AG04450 (cell line): ENCODE results near the gene FGF9. TPM values are rescaled to one million over a fixed set of nuclear protein-coding genes. Genes with fewer than 3 reads are reported as not detected.
A peak's percentile ranks its signal among the peaks of the same experiment; 100 is the strongest.

Source experiments
- CTCF ChIA-PET: fragments of 300-600, 350-600 bp; formaldehyde crosslinking; extraction: SDS; loops from one replicate; lab custom pipeline; 2022; ENCODE audit warnings: antibody characterized with exemption, inconsistent platforms; lab: Charles Lee
- POLR2A ChIA-PET: fragments of 350-600 bp; formaldehyde crosslinking; extraction: SDS; loops from one replicate; lab custom pipeline; 2021; ENCODE audit warnings: antibody characterized with exemption, inconsistent platforms; lab: Yijun Ruan, JAX
- DNase-seq: peaks from one replicate; pipeline ENCODE4 v3.0.0-alpha.2; 2011; ENCODE audit warnings: low read depth, low spot score
- H3K27ac ChIP-seq: one replicate; pipeline ENCODE4 v1.5.1; 2012; ENCODE audit warnings: low read depth, low read length, control low read depth
- H3K27me3 ChIP-seq: one replicate; pipeline ENCODE4 v1.6.0; 2012; ENCODE audit warnings: low read length; ENCODE audit not compliant: control insufficient read depth, insufficient read depth
- H3K4me3 ChIP-seq: 2 replicates; pipeline ENCODE4 v1.5.1; 2011; ENCODE audit warnings: mild to moderate bottlenecking, low read depth, low read length, control low read depth
- H3K9me3 ChIP-seq: 2 replicates; pipeline ENCODE4 v1.5.1; 2012; ENCODE audit warnings: low read length; ENCODE audit not compliant: control insufficient read depth, insufficient read depth
- CTCF ChIP-seq: IDR thresholded peaks from 2 replicates; pipeline ENCODE4 v1.5.1; 2011; ENCODE audit warnings: low read depth, low read length, control low read depth, inconsistent platforms
- polyA plus RNA-seq: library from polyadenylated mRNA; depleted of rRNA; stranded (reverse); fragments of >200 nt; gene quantifications from 2 replicates; pipeline ENCODE4 v1.2.3, GENCODE V29; 2011

Gene FGF9
- polyA plus RNA-seq, 1 experiment, result 0.26 TPM

- ChIA-PET POLR2A (no interaction called here), CTCF (interaction anchor here (1.8 kb wide), 1 partner anchor 23 kb away, joined by 12 read pairs; no protein-coding TSS in a partner anchor)
- no peak overlapping the region for H3K4me3 ChIP-seq
- peaks cover 6% of the 10 kb centered on the region for H3K27me3 ChIP-seq
- no peaks in the 10 kb centered on the region for H3K9me3 ChIP-seq
- no peak overlapping the region for H3K27ac ChIP-seq
- no peak for DNase-seq
- no peak for TF ChIP-seq CTCF
Measured at GRCh38 chr13:21661097-21661909, 9.6 kb upstream of the FGF9 start.

- TF ChIP-seq CTCF, result no peak
- ChIA-PET POLR2A (no interaction called here), CTCF (interaction anchor here (0.9 kb wide), 1 partner anchor 25 kb away, joined by 3 read pairs; no protein-coding TSS in a partner anchor)
- no peak overlapping the region for H3K4me3 ChIP-seq
- no peaks in the 10 kb centered on the region for H3K9me3 ChIP-seq
- H3K27me3 ChIP-seq, result peaks cover 6% of the 10 kb centered on the region
- DNase-seq, result no peak
- no peak overlapping the region for H3K27ac ChIP-seq
Measured at GRCh38 chr13:21663197-21663596, 7.7 kb upstream of the FGF9 start.

GRCh38 chr13:21668732-21669275 is 2.1 kb upstream of the FGF9 start:
- Histone ChIP-seq H3K4me3 (peak overlapping the region; percentile 61), H3K9me3 (no peaks in the 10 kb centered on the region; the same call in 1 of the 2 replicates), H3K27me3 (peaks cover 34% of the 10 kb centered on the region), H3K27ac (no peak overlapping the region)
- POLR2A ChIA-PET, result no interaction called here
- CTCF ChIA-PET, result interaction anchor here (0.5 to 3.2 kb wide), 3 partner anchors 31 to 1187 kb away, joined by 3 to 16 read pairs (median 10); no protein-coding TSS in a partner anchor
- TF ChIP-seq CTCF, result no peak
- DNase-seq, result no peak

- H3K27ac ChIP-seq, result no peak overlapping the region
- CTCF ChIA-PET, result interaction anchor here (0.7 to 3.2 kb wide), 2 partner anchors 19 to 32 kb away, joined by 3 to 10 read pairs; no protein-coding TSS in a partner anchor
Measured at GRCh38 chr13:21670006-21670882, 629 bp upstream of the FGF9 start.

More at GRCh38 chr13:21670006-21670882, 629 bp upstream of the FGF9 start:
- peak overlapping the region; percentile 61 for H3K4me3 ChIP-seq
- no peak for DNase-seq
- 0 out of 2 replicates have a peak, but pooled peaks have one; percentile 24 for TF ChIP-seq CTCF
- H3K9me3 ChIP-seq, result no peaks in the 10 kb centered on the region; the same call in 1 of the 2 replicates
- peaks cover 41% of the 10 kb centered on the region for H3K27me3 ChIP-seq
- POLR2A ChIA-PET, result interaction anchor here (0.7 kb wide), 1 partner anchor 53 kb away, joined by 3 read pairs; no protein-coding TSS in a partner anchor
